ENCODE data around the gene USP47. TPM values are rescaled to one million over a fixed set of nuclear protein-coding genes. Genes with fewer than 3 reads are reported as not detected.

USP47 gene
- total RNA-seq, 1 donor from 2014 or later, result 45.1 TPM

DNA sequence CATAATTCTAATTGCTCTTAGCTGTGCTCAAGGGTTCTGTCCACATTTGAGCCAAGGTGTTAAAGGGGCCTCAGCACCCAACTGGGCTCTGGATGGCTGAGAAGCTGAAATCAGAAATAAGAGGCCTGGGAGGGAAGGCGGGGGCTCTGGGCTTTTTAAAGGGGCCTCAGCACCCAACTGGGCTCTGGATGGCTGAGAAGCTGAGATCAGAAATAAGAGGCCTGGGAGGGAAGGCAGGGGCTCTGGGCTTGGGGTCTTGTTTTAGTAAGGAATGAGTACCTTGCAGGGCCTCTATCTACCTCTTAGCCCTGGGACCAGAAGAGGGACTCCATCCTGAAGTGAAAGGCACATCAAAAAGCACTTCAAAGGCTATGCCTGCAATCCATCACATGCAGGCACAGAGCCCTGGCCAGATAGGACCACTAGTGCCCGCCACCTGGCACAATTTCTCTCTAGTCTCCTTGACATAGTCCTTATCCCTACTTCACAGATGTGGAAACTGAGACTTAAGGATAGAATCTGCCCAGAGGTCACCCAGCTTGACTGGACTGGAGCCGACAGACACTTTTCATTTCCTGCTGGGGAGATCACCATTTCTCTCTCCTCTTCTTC, 131.1 kb downstream of the USP47 start:
- Mint-ChIP-seq H3K27me3 (ENCODE audit: unreplicated experiment) (peaks cover 3% of the 10 kb centered on the region), H3K27ac (ENCODE audit: unreplicated experiment) (no peak overlapping the region), H3K4me1 (ENCODE audit: unreplicated experiment) (peaks cover 21% of the 10 kb centered on the region), H3K9me3 (ENCODE audit: unreplicated experiment) (no peaks in the 10 kb centered on the region), H3K36me3 (ENCODE audit: low read depth, unreplicated experiment) (peaks cover 4% of the 10 kb centered on the region), H3K4me3 (ENCODE audit: unreplicated experiment) (no peak overlapping the region)
- no peak for DNase-seq (ENCODE audit: low spot score)
- TF ChIP-seq, protein P1, sequence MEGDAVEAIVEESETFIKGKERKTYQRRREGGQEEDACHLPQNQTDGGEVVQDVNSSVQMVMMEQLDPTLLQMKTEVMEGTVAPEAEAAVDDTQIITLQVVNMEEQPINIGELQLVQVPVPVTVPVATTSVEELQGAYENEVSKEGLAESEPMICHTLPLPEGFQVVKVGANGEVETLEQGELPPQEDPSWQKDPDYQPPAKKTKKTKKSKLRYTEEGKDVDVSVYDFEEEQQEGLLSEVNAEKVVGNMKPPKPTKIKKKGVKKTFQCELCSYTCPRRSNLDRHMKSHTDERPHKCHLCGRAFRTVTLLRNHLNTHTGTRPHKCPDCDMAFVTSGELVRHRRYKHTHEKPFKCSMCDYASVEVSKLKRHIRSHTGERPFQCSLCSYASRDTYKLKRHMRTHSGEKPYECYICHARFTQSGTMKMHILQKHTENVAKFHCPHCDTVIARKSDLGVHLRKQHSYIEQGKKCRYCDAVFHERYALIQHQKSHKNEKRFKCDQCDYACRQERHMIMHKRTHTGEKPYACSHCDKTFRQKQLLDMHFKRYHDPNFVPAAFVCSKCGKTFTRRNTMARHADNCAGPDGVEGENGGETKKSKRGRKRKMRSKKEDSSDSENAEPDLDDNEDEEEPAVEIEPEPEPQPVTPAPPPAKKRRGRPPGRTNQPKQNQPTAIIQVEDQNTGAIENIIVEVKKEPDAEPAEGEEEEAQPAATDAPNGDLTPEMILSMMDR (IDR thresholded peaks at IDR 0.05; ENCODE audit: unreplicated experiment), result no peak

DNA sequence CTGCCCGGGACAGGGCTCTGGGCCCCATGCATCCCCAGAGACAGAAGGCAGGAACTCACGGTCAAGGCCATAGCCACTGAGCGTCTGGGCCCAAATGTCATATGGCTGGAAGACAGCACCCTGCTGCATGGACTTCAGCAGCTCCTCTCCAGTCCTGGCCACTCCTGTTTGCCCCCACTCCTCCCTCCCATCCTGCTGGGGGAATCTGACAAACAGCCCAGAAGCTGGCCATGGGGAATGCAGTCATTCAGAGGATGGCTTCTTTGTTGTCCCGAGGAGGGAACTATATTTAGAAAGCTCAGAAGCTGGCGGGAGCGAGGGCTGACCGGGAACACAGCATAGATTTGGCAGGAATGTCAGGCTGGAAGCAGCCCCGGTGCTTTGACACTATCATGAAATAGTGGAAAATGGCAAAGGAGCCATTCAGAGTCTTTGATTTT, 131.6 kb downstream of the USP47 start:
- no peak overlapping the region for H3K27ac Mint-ChIP-seq (ENCODE audit: unreplicated experiment)
- H3K27me3 Mint-ChIP-seq (ENCODE audit: unreplicated experiment), result peaks cover 3% of the 10 kb centered on the region
- H3K9me3 Mint-ChIP-seq (ENCODE audit: unreplicated experiment), result no peaks in the 10 kb centered on the region
- TF ChIP-seq, protein P1 (IDR thresholded peaks at IDR 0.05; ENCODE audit: unreplicated experiment), result no peak
- H3K4me1 Mint-ChIP-seq (ENCODE audit: unreplicated experiment), result peaks cover 27% of the 10 kb centered on the region
- H3K4me3 Mint-ChIP-seq (ENCODE audit: unreplicated experiment), result no peak overlapping the region
- peaks cover 4% of the 10 kb centered on the region for H3K36me3 Mint-ChIP-seq (ENCODE audit: low read depth, unreplicated experiment)
- no peak for DNase-seq (ENCODE audit: low spot score)

DNA sequence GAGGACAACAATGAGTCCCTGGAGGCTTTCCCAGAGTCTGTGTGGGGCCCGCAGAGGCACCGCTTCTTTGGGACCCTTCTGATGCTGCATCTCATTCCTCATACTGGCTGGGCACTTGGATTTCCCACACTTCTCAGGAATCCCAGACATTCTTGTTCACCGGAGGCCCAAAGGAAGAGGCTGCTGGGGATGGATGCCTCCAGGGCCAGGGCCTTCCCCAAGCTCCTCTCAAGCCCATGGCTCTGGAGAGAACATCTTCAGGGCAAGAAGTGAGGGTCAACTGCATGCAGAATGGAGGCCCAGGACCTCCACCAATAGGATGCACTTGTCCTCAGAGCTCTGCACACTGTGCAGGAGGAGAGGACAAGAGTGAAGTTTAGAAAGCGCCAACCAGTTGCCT, 132.1 kb downstream of the USP47 start:
- Mint-ChIP-seq H3K9me3 (ENCODE audit: unreplicated experiment) (no peaks in the 10 kb centered on the region), H3K4me1 (ENCODE audit: unreplicated experiment) (peaks cover 28% of the 10 kb centered on the region), H3K36me3 (ENCODE audit: low read depth, unreplicated experiment) (peaks cover 4% of the 10 kb centered on the region), H3K27me3 (ENCODE audit: unreplicated experiment) (peaks cover 3% of the 10 kb centered on the region), H3K4me3 (ENCODE audit: unreplicated experiment) (no peak overlapping the region), H3K27ac (ENCODE audit: unreplicated experiment) (no peak overlapping the region)
- TF ChIP-seq, protein P1 (IDR thresholded peaks at IDR 0.05; ENCODE audit: unreplicated experiment), result no peak
- DNase-seq (ENCODE audit: low spot score), result no peak

DNA sequence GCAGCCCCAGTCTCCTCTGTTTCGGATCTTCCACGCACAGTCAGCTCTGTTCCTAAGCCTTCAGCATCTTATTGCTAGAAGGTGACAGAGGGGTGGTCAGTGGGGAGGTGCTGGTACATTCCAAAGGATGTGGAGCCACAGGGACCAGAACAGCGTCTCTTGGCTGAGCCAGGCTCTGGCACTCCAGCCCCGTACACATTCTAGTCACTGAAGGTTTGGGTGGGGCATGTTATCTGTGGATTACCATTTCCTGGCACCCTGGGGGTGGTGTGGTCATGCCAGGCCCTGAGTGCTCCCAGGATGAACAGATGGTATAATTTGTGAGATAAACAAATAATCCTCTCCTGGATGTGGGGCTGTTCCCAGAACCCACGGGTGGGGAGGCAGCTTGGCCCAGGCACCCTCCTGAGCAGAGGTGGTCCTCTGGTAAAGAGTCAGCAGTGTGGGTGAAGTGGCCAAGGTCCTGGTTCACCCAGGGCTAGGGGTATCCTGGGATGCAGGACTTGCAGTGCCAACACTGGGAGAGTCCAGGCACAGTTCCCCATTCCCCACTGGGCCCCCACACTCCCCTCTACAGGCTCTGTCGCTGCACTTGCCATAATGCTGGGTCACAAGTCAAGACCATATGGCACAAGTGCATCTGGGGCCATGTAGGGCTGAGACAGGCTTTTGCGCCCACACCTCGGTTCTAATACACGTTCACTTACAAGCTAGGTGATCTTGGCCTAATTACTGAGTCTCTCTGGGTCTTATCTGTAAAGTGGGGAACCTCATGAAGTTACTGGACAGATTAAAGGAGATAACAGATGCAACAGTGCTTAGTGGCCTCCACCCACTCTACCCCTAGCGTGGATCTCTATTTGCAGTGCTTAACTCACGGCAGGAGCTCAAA, 133.7 kb downstream of the USP47 start:
- TF ChIP-seq, protein P1 (IDR thresholded peaks at IDR 0.05; ENCODE audit: unreplicated experiment), result no peak
- Mint-ChIP-seq H3K36me3 (ENCODE audit: low read depth, unreplicated experiment) (peaks cover 4% of the 10 kb centered on the region), H3K9me3 (ENCODE audit: unreplicated experiment) (no peaks in the 10 kb centered on the region), H3K4me1 (ENCODE audit: unreplicated experiment) (peaks cover 34% of the 10 kb centered on the region), H3K27me3 (ENCODE audit: unreplicated experiment) (peaks cover 8% of the 10 kb centered on the region), H3K4me3 (ENCODE audit: unreplicated experiment) (no peak overlapping the region), H3K27ac (ENCODE audit: unreplicated experiment) (no peak overlapping the region)
- no peak for DNase-seq (ENCODE audit: low spot score)
